Thoracic aorta (tissue), 2 donors: ENCODE measurements around the gene PLS1. TPM values are rescaled to one million over a fixed set of nuclear protein-coding genes. Genes with fewer than 3 reads are reported as not detected.

ENCODE experiments used
- ATAC-seq: fragments of 150-250 bp; one replicate; pipeline ENCODE4 v1.8.0; 2017; ENCODE audit warnings: low read depth; ENCODE audit not compliant: insufficient number of reproducible peaks, low FRiP score
- DNase-seq: peaks from one replicate; pipeline ENCODE4 v3.0.0-alpha.2; 2020; ENCODE audit warnings: low spot score
- H3K27ac ChIP-seq, 2 donors: fragments of 200-600 bp; sonication (generic); 1 replicate in 1 of 2; 2 replicates in 1 of 2; pipeline ENCODE4 v1.5.1; 2016; ENCODE audit warnings: mild to moderate bottlenecking in 2 of 2, moderate library complexity in 2 of 2
- H3K27me3 ChIP-seq: fragments of 200-600 bp; sonication (generic); replicated peaks from 2 replicates; pipeline ENCODE4 v1.6.0; 2016; ENCODE audit warnings: mild to moderate bottlenecking; ENCODE audit not compliant: insufficient read depth
- H3K36me3 ChIP-seq: fragments of 200-600 bp; sonication (generic); one replicate; pipeline ENCODE4 v1.5.1; 2016
- H3K4me1 ChIP-seq, 2 donors: fragments of 200-600 bp; sonication (generic); 1 replicate in 1 of 2; 2 replicates in 1 of 2; pipeline versions ENCODE4 v1.5.1 to v1.6.0; 2016; ENCODE audit warnings: low read depth in 2 of 2, mild to moderate bottlenecking in 1 of 2; ENCODE audit not compliant: control insufficient read depth in 1 of 2
- H3K4me3 ChIP-seq: fragments of 200-600 bp; sonication (generic); 2 replicates; pipeline ENCODE4 v1.5.1; 2016; ENCODE audit warnings: mild to moderate bottlenecking
- H3K9me3 ChIP-seq: fragments of 200-600 bp; sonication (generic); 2 replicates; pipeline ENCODE4 v1.5.1; 2016
- total RNA-seq, 2 donors: library from RNA; depleted of rRNA; stranded (reverse); fragments of >200 nt; gene quantifications; one replicate each; pipeline versions ENCODE4 v1.1.0 to v1.2.3, GENCODE V29; 2016
- TF ChIP-seq, protein P1 (sequence below): fragments of 200-600 bp; sonication (generic); IDR thresholded peaks from one replicate; pipeline ENCODE4 v1.5.1; 2019; ENCODE audit warnings: antibody characterized with exemption

PLS1 gene
- total RNA-seq, 2 donors from 2014 or later = 0.54 to 1.4 TPM

DNA sequence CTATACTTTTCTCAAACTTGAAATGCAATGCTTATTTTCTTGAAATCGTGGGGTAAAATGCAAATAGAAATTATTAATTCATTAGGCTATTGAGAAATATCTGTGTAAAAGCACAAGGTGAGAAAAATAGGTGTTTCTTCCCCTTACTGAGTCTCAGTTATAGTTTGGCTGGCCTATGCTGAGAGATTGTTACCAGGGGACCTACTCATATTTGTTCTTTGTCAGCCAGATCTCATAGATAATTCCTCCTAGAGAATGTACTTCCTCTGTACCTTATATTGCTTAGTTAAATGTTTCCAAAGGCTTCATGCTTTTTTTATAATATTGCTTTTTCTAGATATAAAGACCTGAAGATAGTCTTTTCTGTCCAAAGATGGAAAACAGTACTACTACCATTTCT is 67.7 kb downstream of the PLS1 start:
- DNase-seq = no peak
- Histone ChIP-seq H3K9me3 (no peaks in the 10 kb centered on the region), H3K27me3 (no peaks in the 10 kb centered on the region), H3K4me3 (no peak overlapping the region), H3K4me1 (no peaks in the 10 kb centered on the region), H3K27ac (no peak overlapping the region), H3K36me3 (no peaks in the 10 kb centered on the region)
- TF ChIP-seq, protein P1, sequence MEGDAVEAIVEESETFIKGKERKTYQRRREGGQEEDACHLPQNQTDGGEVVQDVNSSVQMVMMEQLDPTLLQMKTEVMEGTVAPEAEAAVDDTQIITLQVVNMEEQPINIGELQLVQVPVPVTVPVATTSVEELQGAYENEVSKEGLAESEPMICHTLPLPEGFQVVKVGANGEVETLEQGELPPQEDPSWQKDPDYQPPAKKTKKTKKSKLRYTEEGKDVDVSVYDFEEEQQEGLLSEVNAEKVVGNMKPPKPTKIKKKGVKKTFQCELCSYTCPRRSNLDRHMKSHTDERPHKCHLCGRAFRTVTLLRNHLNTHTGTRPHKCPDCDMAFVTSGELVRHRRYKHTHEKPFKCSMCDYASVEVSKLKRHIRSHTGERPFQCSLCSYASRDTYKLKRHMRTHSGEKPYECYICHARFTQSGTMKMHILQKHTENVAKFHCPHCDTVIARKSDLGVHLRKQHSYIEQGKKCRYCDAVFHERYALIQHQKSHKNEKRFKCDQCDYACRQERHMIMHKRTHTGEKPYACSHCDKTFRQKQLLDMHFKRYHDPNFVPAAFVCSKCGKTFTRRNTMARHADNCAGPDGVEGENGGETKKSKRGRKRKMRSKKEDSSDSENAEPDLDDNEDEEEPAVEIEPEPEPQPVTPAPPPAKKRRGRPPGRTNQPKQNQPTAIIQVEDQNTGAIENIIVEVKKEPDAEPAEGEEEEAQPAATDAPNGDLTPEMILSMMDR = no peak
- ATAC-seq = no peak

DNA sequence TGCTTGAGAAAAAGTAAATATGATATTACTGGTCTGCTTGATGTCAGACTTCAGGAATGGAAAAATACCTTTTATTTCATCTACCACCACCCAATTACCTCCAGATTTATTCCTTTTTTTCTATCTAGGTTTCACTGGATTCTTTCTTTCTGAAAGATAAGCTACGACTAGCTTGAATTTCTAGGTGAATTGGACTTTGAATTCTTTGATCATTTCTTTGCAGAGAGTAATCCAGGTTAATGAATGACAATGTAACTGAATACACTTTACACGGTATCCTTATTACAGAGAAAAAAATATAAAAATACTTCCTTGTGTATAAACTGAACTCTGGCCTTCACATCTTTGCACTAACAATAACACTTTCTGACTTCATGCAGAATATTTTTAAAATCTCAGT is 68.1 kb downstream of the PLS1 start:
- no peak for ATAC-seq
- H3K4me3 ChIP-seq = no peak overlapping the region
- no peaks in the 10 kb centered on the region for H3K9me3 ChIP-seq
- no peaks in the 10 kb centered on the region for H3K27me3 ChIP-seq
- H3K4me1 ChIP-seq = no peaks in the 10 kb centered on the region
- H3K36me3 ChIP-seq = no peaks in the 10 kb centered on the region
- TF ChIP-seq, protein P1 = no peak
- DNase-seq = no peak
- no peak overlapping the region for H3K27ac ChIP-seq

DNA sequence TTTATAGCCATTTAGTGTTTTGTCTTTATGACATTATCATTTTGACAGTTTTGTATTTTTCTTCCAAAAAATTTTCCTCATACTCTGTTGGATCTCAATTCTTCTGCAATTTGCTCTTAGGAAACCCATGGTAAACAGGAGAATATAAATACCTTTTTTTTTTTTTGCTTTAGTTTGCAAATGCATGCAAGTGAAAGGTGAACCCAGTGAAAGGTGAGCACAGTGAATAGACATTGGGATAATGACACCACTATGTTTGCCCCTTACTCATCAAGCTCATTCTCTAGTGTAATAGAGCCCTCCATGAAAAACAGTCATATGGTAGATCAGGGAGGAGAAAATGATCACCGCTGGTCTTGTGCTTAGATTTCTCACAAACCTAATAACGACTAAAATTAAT is 68.6 kb downstream of the PLS1 start:
- Histone ChIP-seq H3K27me3 (no peaks in the 10 kb centered on the region), H3K36me3 (no peaks in the 10 kb centered on the region), H3K27ac (no peak overlapping the region), H3K4me3 (no peak overlapping the region), H3K4me1 (no peaks in the 10 kb centered on the region), H3K9me3 (no peaks in the 10 kb centered on the region)
- DNase-seq (no peak), ATAC-seq (no peak)
- TF ChIP-seq, protein P1 = no peak

DNA sequence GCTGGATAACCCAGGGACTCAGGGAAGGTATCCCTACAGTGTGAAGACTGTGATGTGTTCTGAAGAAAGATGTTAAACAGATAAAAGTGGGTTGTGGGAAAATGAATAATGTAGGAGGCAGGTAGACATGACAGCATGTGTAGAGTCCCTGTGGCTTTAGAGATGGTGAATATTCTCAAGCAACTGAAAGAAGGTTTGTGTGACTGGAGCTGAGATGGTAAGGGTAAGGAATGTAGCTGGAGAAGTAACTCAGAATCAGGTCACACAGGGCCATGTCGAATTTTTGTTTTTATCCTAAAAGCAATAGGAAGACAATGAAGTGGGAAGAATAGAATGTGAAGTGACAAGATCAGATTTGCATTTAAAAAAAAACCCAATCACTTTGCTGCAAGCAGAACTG is 73.9 kb downstream of the PLS1 start:
- Histone ChIP-seq H3K27me3 (no peaks in the 10 kb centered on the region), H3K9me3 (no peaks in the 10 kb centered on the region), H3K36me3 (no peaks in the 10 kb centered on the region), H3K27ac (no peak overlapping the region), H3K4me1 (no peaks in the 10 kb centered on the region), H3K4me3 (no peak overlapping the region)
- TF ChIP-seq, protein P1 = no peak
- DNase-seq (no peak), ATAC-seq (no peak)

DNA sequence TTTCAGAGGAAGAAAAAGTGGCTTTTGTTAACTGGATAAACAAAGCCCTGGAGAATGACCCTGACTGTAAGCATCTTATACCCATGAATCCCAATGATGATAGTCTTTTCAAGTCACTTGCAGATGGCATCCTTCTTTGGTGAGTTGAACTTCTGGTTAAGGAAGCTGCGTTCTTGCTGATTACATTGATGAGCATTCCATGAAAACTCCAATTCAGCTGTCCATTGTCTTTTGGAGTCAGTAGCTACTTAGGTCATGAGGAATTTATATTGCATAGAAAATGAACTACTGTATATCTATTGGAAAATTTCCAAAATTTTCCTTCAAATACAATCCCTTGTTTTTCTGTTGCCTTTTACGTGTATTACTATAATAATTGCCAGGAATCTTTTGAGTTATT is 80.0 kb downstream of the PLS1 start:
- H3K9me3 ChIP-seq = no peaks in the 10 kb centered on the region
- no peak overlapping the region for H3K4me3 ChIP-seq
- TF ChIP-seq, protein P1 = no peak
- H3K4me1 ChIP-seq = no peaks in the 10 kb centered on the region
- no peak for DNase-seq
- H3K27me3 ChIP-seq = no peaks in the 10 kb centered on the region
- no peak for ATAC-seq
- H3K36me3 ChIP-seq = no peaks in the 10 kb centered on the region
- H3K27ac ChIP-seq = no peak overlapping the region
